Measurements from ENCODE around the gene LBHD2. TPM values are rescaled to one million over a fixed set of nuclear protein-coding genes. Genes with fewer than 3 reads are reported as not detected.

LBHD2 gene
- total and polyA plus RNA-seq, 2 of the 8 experiments (the other 6 are each of a cell fraction or from before 2014, with no cell fraction given): not detected

GRCh38 chr14:103139132-103140025, 55.4 kb downstream of the LBHD2 start:
- Histone ChIP-seq H2AK5ac (ENCODE audit: low read depth, low read length) (no peak overlapping the region), H3K79me2 (ENCODE audit: control insufficient read depth in 1 of 2, insufficient read depth in 2 of 2, low read length in 2 of 2) (no peaks in the 10 kb centered on the region), H2BK120ac (replicated peaks; ENCODE audit: low read depth, low read length) (no peak overlapping the region), H3K27ac (ENCODE audit: low read depth, low read length) (no peak overlapping the region), H4K5ac (ENCODE audit: insufficient read length, low read depth, low read length) (no peak overlapping the region), H3K4me1 (replicated peaks in 1 of 4; ENCODE audit: control insufficient read depth in 3 of 4, insufficient read depth in 4 of 4, low read length in 3 of 4) (peaks cover 0 to 11% (median 6%) of the 10 kb centered on the region in 4 experiments; a peak in 6 of 7 replicates), H3K27me3 (replicated peaks in 1 of 4; ENCODE audit: control insufficient read depth in 3 of 4, extremely low read depth in 1 of 4, insufficient read depth in 3 of 4, low read length in 3 of 4) (peaks cover 0 to 23% (median 11%) of the 10 kb centered on the region in 4 experiments; a peak in 6 of 7 replicates), H2BK12ac (ENCODE audit: low read depth, low read length) (no peak overlapping the region), H2BK5ac (ENCODE audit: low read depth, low read length) (0 out of 2 replicates have a peak overlapping the region, but pooled peaks have one; percentile 16), H3K36me3 (ENCODE audit: control insufficient read depth in 2 of 4, insufficient read depth in 4 of 4, low read length in 3 of 4) (no peaks in the 10 kb centered on the region), H4K91ac (replicated peaks; ENCODE audit: insufficient read length, low read length) (no peak overlapping the region), H2BK15ac (ENCODE audit: low read length) (no peak overlapping the region), H3K4me2 (ENCODE audit: insufficient read depth in 1 of 2, low read depth in 2 of 2, low read length in 2 of 2) (peak overlapping the region; percentile 82 to 86), H3K56ac (replicated peaks; ENCODE audit: insufficient read length, low read depth, low read length) (no peak overlapping the region), H3K14ac (ENCODE audit: insufficient read length) (no peak overlapping the region), H3K9ac (replicated peaks in 1 of 4; ENCODE audit: extremely low read depth in 1 of 4, low read depth in 3 of 4, low read length in 3 of 4) (no peak overlapping the region), H3K79me1 (ENCODE audit: low read depth, low read length) (no peaks in the 10 kb centered on the region), H2AFZ (ENCODE audit: low read length) (no peak overlapping the region; the same call in 1 of the 2 replicates), H3K9me3 (ENCODE audit: insufficient read depth in 2 of 2, low read depth in 1 of 2, low read length in 1 of 2) (no peaks in the 10 kb centered on the region), H3K23me2 (ENCODE audit: low read depth, low read length) (peaks cover 10% of the 10 kb centered on the region; the same call in 1 of the 2 replicates), H4K20me1 (replicated peaks in 1 of 2; ENCODE audit: control insufficient read depth in 1 of 2, insufficient read depth in 2 of 2, low read length in 2 of 2) (peaks cover 0 to 2% of the 10 kb centered on the region in 2 experiments), H3K18ac (ENCODE audit: extremely low read depth, low read length) (peak overlapping the region; percentile 78), H2BK20ac (ENCODE audit: low read length) (0 out of 2 replicates have a peak overlapping the region, but pooled peaks have one; percentile 48), H3K23ac (ENCODE audit: insufficient read length) (no peak overlapping the region), H4K8ac (ENCODE audit: extremely low read depth, insufficient read depth, low read length) (peak overlapping the region; percentile 58), H3K4ac (replicated peaks; ENCODE audit: insufficient read length, low read depth, low read length) (no peak overlapping the region), H3K4me3 (ENCODE audit: extremely low read depth in 1 of 4, insufficient read depth in 2 of 4, low read depth in 3 of 4, low read length in 4 of 4) (peak overlapping the region; percentile 39 to 66 (median 42))
- peak in 1 of 2 experiments; percentile 72 for DNase-seq (ENCODE audit: low read depth in 1 of 2, low spot score in 2 of 2)
- no peak for FAIRE-seq
- TF ChIP-seq SUZ12 (IDR thresholded peaks at IDR 0.05; ENCODE audit: low read length) (peak; percentile 28; the same call in 1 of the 2 replicates), HDAC6 (IDR thresholded peaks at IDR 0.05; ENCODE audit: low read depth, low read length) (no peak)
- 25% methylated on average over 21 of the region's 29 CpGs; no CpG with 5 or more reads in 1 of the 2 experiments for WGBS, 2 experiments (ENCODE audit: extremely low coverage in 1 of 2, insufficient coverage in 1 of 2, insufficient read length in 1 of 2, insufficient replicate concordance in 2 of 2, low coverage in 1 of 2, low lambda C conversion rate in 2 of 2, missing lambda C conversion rate in 1 of 2)
- ChIA-PET CTCF (ENCODE audit: partially characterized antibody) (interaction anchor here (0.5 to 10.5 kb wide), 16 partner anchors 10 to 429 kb away, joined by 3 to 147 read pairs (median 4); partner anchors contain the start of gene TNFAIP2), POLR2A (ENCODE audit: partially characterized antibody) (interaction anchor here (0.8 to 4.6 kb wide), 6 partner anchors 11 to 148 kb away, joined by 3 to 26 read pairs (median 6); partner anchors contain the start of gene TNFAIP2)
